GM23338 (cell line): ENCODE data around the gene SMOC1. TPM values are rescaled to one million over a fixed set of nuclear protein-coding genes. Genes with fewer than 3 reads are reported as not detected.

Source experiments
- ATAC-seq: fragments of 200-7000 bp; cut with Tn5 transposase; 3 replicates; pipeline ENCODE4 v1.9.1; 2020
- DNase-seq: peaks from one replicate; pipeline ENCODE4 v3.0.0-alpha.2; 2015; ENCODE audit warnings: low spot score
- H2AFZ ChIP-seq: fragments of 200-600 bp; sonication (generic); 2 replicates; pipeline ENCODE4 v1.8.0; 2016; ENCODE audit warnings: antibody characterized with exemption, mild to moderate bottlenecking, moderate library complexity
- H3F3A ChIP-seq: fragments of 200-600 bp; sonication (generic); replicated peaks from 2 replicates; pipeline ENCODE4 v1.8.0; 2017; ENCODE audit warnings: antibody characterized with exemption, mixed run types, low read depth
- H3K27ac ChIP-seq: fragments of 200-600 bp; sonication (generic); 2 replicates; pipeline ENCODE4 v1.6.1; 2016; ENCODE audit warnings: low read depth
- H3K27me3 ChIP-seq: fragments of 200-600 bp; sonication (generic); 2 replicates; pipeline ENCODE4 v1.8.0; 2016; ENCODE audit warnings: mild to moderate bottlenecking, mixed run types, moderate library complexity; ENCODE audit not compliant: insufficient read depth
- H3K36me3 ChIP-seq: fragments of 200-600 bp; sonication (generic); 2 replicates; pipeline ENCODE4 v1.8.0; 2016; ENCODE audit warnings: mild to moderate bottlenecking; ENCODE audit not compliant: insufficient read depth
- H3K4me1 ChIP-seq: fragments of 200-600 bp; sonication (generic); 2 replicates; pipeline ENCODE4 v1.8.0; 2016; ENCODE audit warnings: mild to moderate bottlenecking, moderate library complexity; ENCODE audit not compliant: insufficient read depth
- H3K4me2 ChIP-seq: fragments of 200-600 bp; sonication (generic); 2 replicates; pipeline ENCODE4 v1.7.1; 2017; ENCODE audit warnings: mixed run types
- H3K4me3 ChIP-seq: fragments of 200-600 bp; sonication (generic); 2 replicates; pipeline ENCODE4 v1.6.1; 2016; ENCODE audit warnings: mixed run types
- H3K79me2 ChIP-seq: fragments of 200-600 bp; sonication (generic); replicated peaks from 2 replicates; pipeline ENCODE4 v1.8.0; 2017; ENCODE audit warnings: mild to moderate bottlenecking; ENCODE audit not compliant: insufficient read depth
- H3K9me2 ChIP-seq: fragments of 200-600 bp; sonication (generic); 2 replicates; pipeline ENCODE4 v1.8.0; 2017; ENCODE audit not compliant: insufficient read depth
- H4K20me1 ChIP-seq: fragments of 200-600 bp; sonication (generic); replicated peaks from 2 replicates; pipeline ENCODE4 v1.8.0; 2017; ENCODE audit warnings: mild to moderate bottlenecking; ENCODE audit not compliant: insufficient read depth
- H3K27ac Mint-ChIP-seq: 2 replicates; pipeline ENCODE4 v1.8.0; 2020; ENCODE audit warnings: inconsistent platforms, mild to moderate bottlenecking, moderate library complexity, mixed read lengths
- H3K27me3 Mint-ChIP-seq: 3 replicates; pipeline ENCODE4 v1.8.0; 2022; ENCODE audit warnings: low read depth, mild to moderate bottlenecking, moderate library complexity, mixed read lengths, inconsistent platforms; ENCODE audit not compliant: insufficient read depth, poor library complexity
- H3K36me3 Mint-ChIP-seq: 3 replicates; pipeline ENCODE4 v1.8.0; 2021; ENCODE audit warnings: low read depth, mild to moderate bottlenecking, inconsistent platforms, moderate library complexity, mixed read lengths
- H3K4me1 Mint-ChIP-seq: 3 replicates; pipeline ENCODE4 v1.8.0; 2020; ENCODE audit warnings: mild to moderate bottlenecking, inconsistent platforms, mixed read lengths
- H3K4me3 Mint-ChIP-seq: 3 replicates; pipeline ENCODE4 v1.8.0; 2021; ENCODE audit warnings: moderate library complexity, mild to moderate bottlenecking, inconsistent platforms, mixed read lengths
- H3K9me3 Mint-ChIP-seq: 3 replicates; pipeline ENCODE4 v1.8.0; 2020; ENCODE audit warnings: moderate library complexity, mild to moderate bottlenecking, inconsistent platforms, mixed read lengths
- CREB1 ChIP-seq: fragments of 250-450 bp; sonication (Bioruptor Pico); IDR thresholded peaks from 2 replicates; pipeline ENCODE4 v1.5.0; 2020; ENCODE audit warnings: low read depth, mild to moderate bottlenecking, moderate library complexity
- CTCF ChIP-seq, 2 experiments: fragments of 200-600 bp in 1 of 2; sonication (generic) in 1 of 2; conservative IDR thresholded peaks; 2 replicates each; pipeline versions ENCODE4 v1.5.1 to v1.6.1; 2016 to 2017; ENCODE audit warnings: antibody characterized with exemption in 2 of 2, low read depth in 2 of 2, mild to moderate bottlenecking in 2 of 2, moderate library complexity in 1 of 2
- EZH2 ChIP-seq: fragments of 200-600 bp; sonication (generic); IDR thresholded peaks from one replicate; pipeline ENCODE4 v1.8.0; 2017; ENCODE audit warnings: antibody characterized with exemption, mild to moderate bottlenecking, low read depth; ENCODE audit not compliant: unreplicated experiment
- EZH2phosphoT487 ChIP-seq: fragments of 200-600 bp; sonication (generic); IDR thresholded peaks from one replicate; pipeline ENCODE4 v1.8.1; 2018; ENCODE audit warnings: antibody characterized with exemption; ENCODE audit not compliant: unreplicated experiment
- JUNB ChIP-seq: IDR thresholded peaks from one replicate; pipeline ENCODE4 v1.6.1; 2016; ENCODE audit warnings: antibody characterized with exemption; ENCODE audit not compliant: unreplicated experiment
- NANOG ChIP-seq: IDR thresholded peaks from 2 replicates; pipeline ENCODE4 v1.6.1; 2016; ENCODE audit warnings: antibody characterized with exemption, borderline replicate concordance
- POLR2AphosphoS5 ChIP-seq: IDR thresholded peaks from 2 replicates; pipeline ENCODE4 v1.6.1; 2016; ENCODE audit warnings: antibody characterized with exemption, low read depth
- REST ChIP-seq: IDR thresholded peaks from one replicate; pipeline ENCODE4 v1.6.1; 2018; ENCODE audit warnings: antibody characterized with exemption; ENCODE audit not compliant: unreplicated experiment
- STAT1 ChIP-seq: IDR thresholded peaks from one replicate; pipeline ENCODE4 v1.6.1; 2016; ENCODE audit warnings: antibody characterized with exemption; ENCODE audit not compliant: unreplicated experiment
- ZNF114 ChIP-seq: fragments of 250-450 bp; sonication (Bioruptor Pico); IDR thresholded peaks from 2 replicates; pipeline ENCODE4 v1.5.0; 2020; ENCODE audit warnings: mild to moderate bottlenecking, moderate library complexity
- ZNF462 ChIP-seq: fragments of 250-450 bp; sonication (Bioruptor Pico); IDR thresholded peaks from 2 replicates; pipeline ENCODE4 v1.5.0; 2020; ENCODE audit warnings: mild to moderate bottlenecking, moderate library complexity
- polyA plus RNA-seq: library from polyadenylated mRNA; unstranded; fragments of >200 nt; fragmentation: Nextera tagmentation; extraction: Ambion mirVana; gene quantifications from 2 replicates; pipeline ENCODE4 v1.2.1, GENCODE V29; 2016
- total RNA-seq: library from RNA; depleted of rRNA; stranded (reverse); fragments of >200 nt; shearing (Covaris generic); gene quantifications from 2 replicates; pipeline ENCODE4 v1.2.3, GENCODE V29; 2014

Gene SMOC1
- total and polyA plus RNA-seq, 2 experiments from 2014 or later: 0.79 to 1.6 TPM

GRCh38 chr14:69924201-69924600, 45.0 kb downstream of the SMOC1 start:
- TF ChIP-seq CTCF (conservative IDR thresholded peaks at IDR 0.05; ENCODE audit: low read depth in 2 of 2) (peak in 1 of 2 experiments; percentile 37; a peak in 2 of 4 replicates), STAT1 (no peak)
- peak; percentile 48 for ATAC-seq
- peaks cover 13% of the 10 kb centered on the region for H3K4me1 Mint-ChIP-seq
- Histone ChIP-seq H3K4me1 (no peaks in the 10 kb centered on the region), H3K4me3 (no peak overlapping the region), H3K4me2 (no peak overlapping the region), H3K36me3 (no peaks in the 10 kb centered on the region), H3K9me2 (no peaks in the 10 kb centered on the region), H3K27me3 (no peaks in the 10 kb centered on the region), H3K79me2 (no peaks in the 10 kb centered on the region), H3K27ac (no peak overlapping the region), H3F3A (no peaks in the 10 kb centered on the region), H2AFZ (no peak overlapping the region), H4K20me1 (no peaks in the 10 kb centered on the region)
- peaks cover 5% of the 10 kb centered on the region for H3K27me3 Mint-ChIP-seq
- no peaks in the 10 kb centered on the region for H3K9me3 Mint-ChIP-seq
- no peak overlapping the region for H3K4me3 Mint-ChIP-seq
- H3K27ac Mint-ChIP-seq: no peak overlapping the region
- DNase-seq: peak; percentile 18
- H3K36me3 Mint-ChIP-seq: no peaks in the 10 kb centered on the region; the same call in 2 of the 3 replicates

- peaks cover 11% of the 10 kb centered on the region for H3K27me3 Mint-ChIP-seq
- DNase-seq: no peak
- Histone ChIP-seq H3K4me2 (no peak overlapping the region), H4K20me1 (no peaks in the 10 kb centered on the region), H3K9me2 (no peaks in the 10 kb centered on the region), H3K79me2 (no peaks in the 10 kb centered on the region), H3K4me3 (no peak overlapping the region), H3K4me1 (no peaks in the 10 kb centered on the region), H3K27ac (no peak overlapping the region), H3F3A (no peaks in the 10 kb centered on the region), H2AFZ (no peak overlapping the region), H3K27me3 (no peaks in the 10 kb centered on the region), H3K36me3 (no peaks in the 10 kb centered on the region)
- H3K9me3 Mint-ChIP-seq: no peaks in the 10 kb centered on the region
- no peaks in the 10 kb centered on the region; the same call in 2 of the 3 replicates for H3K36me3 Mint-ChIP-seq
- H3K4me1 Mint-ChIP-seq: peaks cover 13% of the 10 kb centered on the region
- ATAC-seq: no peak
- no peak overlapping the region for H3K27ac Mint-ChIP-seq
- H3K4me3 Mint-ChIP-seq: no peak overlapping the region
- TF ChIP-seq EZH2 (no peak), STAT1 (no peak), ZNF462 (CRISPR knock-in tag) (no peak), JUNB (no peak), EZH2phosphoT487 (no peak), CREB1 (CRISPR knock-in tag) (no peak), ZNF114 (CRISPR knock-in tag) (no peak), POLR2AphosphoS5 (no peak), NANOG (no peak), REST (no peak)
Measured at GRCh38 chr14:69928111-69928523, 48.9 kb downstream of the SMOC1 start.
